ENCODE results near the gene CCDC71L. TPM values are rescaled to one million over a fixed set of nuclear protein-coding genes. Genes with fewer than 3 reads are reported as not detected.

CCDC71L gene
- total RNA-seq, 2 experiments from 2014 or later = 9.5 to 12.1 TPM

- POLR2A ChIA-PET = no interaction called here
- H3K27ac Mint-ChIP-seq = no peak overlapping the region
- H3K27me3 Mint-ChIP-seq = no peaks in the 10 kb centered on the region
These were observed 44.3 kb downstream of the CCDC71L start for GRCh38 chr7:106616708-106617051.

GRCh38 chr7:106615808-106616707 is 44.9 kb downstream of the CCDC71L start:
- no peak overlapping the region for H3K27ac Mint-ChIP-seq
- no peaks in the 10 kb centered on the region for H3K4me1 Mint-ChIP-seq
- no peaks in the 10 kb centered on the region for H3K36me3 Mint-ChIP-seq (ENCODE audit: low read depth)
- no peak for DNase-seq
- ChIA-PET CTCF (no interaction called here), POLR2A (interaction anchor here (0.6 kb wide), 1 partner anchor 18 kb away, joined by 3 read pairs; no protein-coding TSS in a partner anchor)
- H3K27me3 Mint-ChIP-seq = no peaks in the 10 kb centered on the region
- H3K4me3 Mint-ChIP-seq = no peak overlapping the region
- H3K9me3 Mint-ChIP-seq = peaks cover 3% of the 10 kb centered on the region

More at GRCh38 chr7:106616708-106617051, 44.3 kb downstream of the CCDC71L start:
- CTCF ChIA-PET = no interaction called here
- Mint-ChIP-seq H3K9me3 (peaks cover 7% of the 10 kb centered on the region), H3K36me3 (ENCODE audit: low read depth) (no peaks in the 10 kb centered on the region), H3K4me1 (no peaks in the 10 kb centered on the region), H3K4me3 (no peak overlapping the region)
- DNase-seq = no peak

GRCh38 chr7:106614751-106615150 is 46.2 kb downstream of the CCDC71L start:
- Mint-ChIP-seq H3K27ac (no peak overlapping the region), H3K4me3 (no peak overlapping the region), H3K36me3 (ENCODE audit: low read depth) (no peaks in the 10 kb centered on the region), H3K9me3 (peaks cover 3% of the 10 kb centered on the region), H3K27me3 (no peaks in the 10 kb centered on the region), H3K4me1 (no peaks in the 10 kb centered on the region)
- no peak for DNase-seq
- ChIA-PET POLR2A (no interaction called here), CTCF (no interaction called here)

- Mint-ChIP-seq H3K27me3 (no peaks in the 10 kb centered on the region), H3K4me3 (no peak overlapping the region), H3K9me3 (peaks cover 3% of the 10 kb centered on the region), H3K36me3 (ENCODE audit: low read depth) (no peaks in the 10 kb centered on the region), H3K27ac (no peak overlapping the region), H3K4me1 (no peaks in the 10 kb centered on the region)
- no peak for DNase-seq
- POLR2A ChIA-PET = no interaction called here
- CTCF ChIA-PET = no interaction called here
These were observed 47.0 kb downstream of the CCDC71L start for GRCh38 chr7:106613848-106614560.

- H3K9me3 Mint-ChIP-seq = peaks cover 3% of the 10 kb centered on the region
- CTCF ChIA-PET = no interaction called here
- no peak for DNase-seq
- H3K4me3 Mint-ChIP-seq = no peak overlapping the region
- no peaks in the 10 kb centered on the region for H3K4me1 Mint-ChIP-seq
- POLR2A ChIA-PET = no interaction called here
- H3K36me3 Mint-ChIP-seq (ENCODE audit: low read depth) = no peaks in the 10 kb centered on the region
- no peaks in the 10 kb centered on the region for H3K27me3 Mint-ChIP-seq
- no peak overlapping the region for H3K27ac Mint-ChIP-seq
These were observed 47.7 kb downstream of the CCDC71L start for GRCh38 chr7:106613279-106613678.

- no peak overlapping the region for H3K27ac Mint-ChIP-seq
- peaks cover 3% of the 10 kb centered on the region for H3K9me3 Mint-ChIP-seq
- DNase-seq = no peak
- no peaks in the 10 kb centered on the region for H3K4me1 Mint-ChIP-seq
- H3K4me3 Mint-ChIP-seq = no peak overlapping the region
- CTCF ChIA-PET = no interaction called here
- POLR2A ChIA-PET = no interaction called here
- no peaks in the 10 kb centered on the region for H3K36me3 Mint-ChIP-seq (ENCODE audit: low read depth)
- H3K27me3 Mint-ChIP-seq = no peaks in the 10 kb centered on the region
These were observed 48.5 kb downstream of the CCDC71L start for GRCh38 chr7:106612432-106612831.

GRCh38 chr7:106611911-106612310 is 49.0 kb downstream of the CCDC71L start:
- Mint-ChIP-seq H3K27ac (no peak overlapping the region), H3K4me1 (no peaks in the 10 kb centered on the region), H3K9me3 (peaks cover 3% of the 10 kb centered on the region), H3K27me3 (no peaks in the 10 kb centered on the region), H3K4me3 (no peak overlapping the region), H3K36me3 (ENCODE audit: low read depth) (no peaks in the 10 kb centered on the region)
- DNase-seq = no peak
- CTCF ChIA-PET = no interaction called here
- POLR2A ChIA-PET = no interaction called here

- POLR2A ChIA-PET = no interaction called here
- H3K9me3 Mint-ChIP-seq = peaks cover 3% of the 10 kb centered on the region
These were observed 49.7 kb downstream of the CCDC71L start for GRCh38 chr7:106610996-106611886.

GRCh38 chr7:106609416-106609815 is 51.5 kb downstream of the CCDC71L start:
- no peak for DNase-seq
- CTCF ChIA-PET = no interaction called here
- no peaks in the 10 kb centered on the region for H3K27me3 Mint-ChIP-seq
- no peak overlapping the region for H3K4me3 Mint-ChIP-seq
- H3K27ac Mint-ChIP-seq = no peak overlapping the region
- H3K36me3 Mint-ChIP-seq (ENCODE audit: low read depth) = no peaks in the 10 kb centered on the region
- POLR2A ChIA-PET = no interaction called here
- peaks cover under 1% of the 10 kb centered on the region for H3K4me1 Mint-ChIP-seq
- peaks cover 3% of the 10 kb centered on the region for H3K9me3 Mint-ChIP-seq

More at GRCh38 chr7:106610996-106611886, 49.7 kb downstream of the CCDC71L start:
- H3K4me3 Mint-ChIP-seq = no peak overlapping the region
- no peaks in the 10 kb centered on the region for H3K27me3 Mint-ChIP-seq
- H3K36me3 Mint-ChIP-seq (ENCODE audit: low read depth) = no peaks in the 10 kb centered on the region
- H3K27ac Mint-ChIP-seq = no peak overlapping the region
- CTCF ChIA-PET = no interaction called here
- no peaks in the 10 kb centered on the region for H3K4me1 Mint-ChIP-seq
- DNase-seq = no peak

GRCh38 chr7:106608661-106609060 is 52.3 kb downstream of the CCDC71L start:
- peaks cover 3% of the 10 kb centered on the region for H3K9me3 Mint-ChIP-seq
- H3K27ac Mint-ChIP-seq = no peak overlapping the region
- CTCF ChIA-PET = no interaction called here

More at GRCh38 chr7:106608661-106609060, 52.3 kb downstream of the CCDC71L start:
- Mint-ChIP-seq H3K36me3 (ENCODE audit: low read depth) (no peaks in the 10 kb centered on the region), H3K4me1 (peaks cover 4% of the 10 kb centered on the region), H3K4me3 (no peak overlapping the region), H3K27me3 (no peaks in the 10 kb centered on the region)
- no peak for DNase-seq
- POLR2A ChIA-PET = no interaction called here
